HG03135 (cell line): ENCODE data around the gene NT5DC1.

ENCODE experiments used
- ATAC-seq: cut with Tn5 transposase; IDR thresholded peaks from one replicate; pipeline ENCODE4 v1.9.1; 2021; ENCODE audit warnings: mild to moderate bottlenecking, moderate library complexity; ENCODE audit not compliant: unreplicated experiment

NT5DC1 gene

GRCh38 chr6:116298973-116299372 is 198.3 kb downstream of the NT5DC1 start:
- ATAC-seq: peak; percentile 67
